HCT116 (cell line): ENCODE data around the gene CRP. TPM values are rescaled to one million over a fixed set of nuclear protein-coding genes. Genes with fewer than 3 reads are reported as not detected.

Experiments
- ATAC-seq: fragments of 200-7000 bp; cut with Tn5 transposase; 2 replicates; pipeline ENCODE4 v1.9.1; 2020; ENCODE audit warnings: mild to moderate bottlenecking, moderate library complexity
- BruUV-seq: library from RNA; stranded (reverse); fragments of 400-500 nt; replicated peaks from 2 replicates; lab custom pipeline; 2021; lab: Mats Ljungman, UMichigan
- CTCF ChIA-PET: fragments of 300-600 bp; sonication (Branson Sonifier 250); formaldehyde crosslinking; loops from one replicate; lab custom pipeline; 2021; ENCODE audit warnings: antibody characterized with exemption; lab: Charles Lee
- POLR2A ChIA-PET: fragments of 300-600, 350-600 bp; sonication (Branson Sonifier 250); formaldehyde crosslinking; loops from one replicate; lab custom pipeline; 2021; ENCODE audit warnings: antibody characterized with exemption; lab: Charles Lee
- RAD21 ChIA-PET, 2 experiments: fragments of 300-600 bp; sonication (Branson Sonifier 250); formaldehyde crosslinking; loops; one replicate each; lab custom pipeline; 2023; ENCODE audit warnings: low total read pairs in 2 of 2; ENCODE audit not compliant: uncharacterized antibody in 2 of 2, unreplicated experiment in 2 of 2, low non-redundant PET in 1 of 2; lab: Charles Lee
- DNase-seq: peaks from one replicate; pipeline ENCODE4 v3.0.0-alpha.2; 2010; ENCODE audit warnings: low read depth, low spot score
- H2AFZ ChIP-seq: fragments of 200-600 bp; shearing (Covaris generic), sonication (generic); 2 replicates; pipeline ENCODE4 v1.6.1; 2017; ENCODE audit warnings: low read depth, mixed run types, mixed read lengths, antibody characterized with exemption, low read length; ENCODE audit not compliant: poor library complexity, severe bottlenecking
- H3K27ac ChIP-seq: 2 replicates; pipeline ENCODE4 v1.5.1; 2012; ENCODE audit warnings: low read depth, low read length
- H3K27me3 ChIP-seq: fragments of 200-600 bp; sonication (generic); 2 replicates; pipeline ENCODE4 v1.6.1; 2016; ENCODE audit warnings: mixed run types, low read length, mixed read lengths; ENCODE audit not compliant: insufficient read depth
- H3K36me3 ChIP-seq, 2 experiments: fragments of 200-500 bp in 1 of 2; fragments of 200-600 bp in 1 of 2; sonication (Bioruptor generic) in 1 of 2; sonication (generic) in 1 of 2; 2 replicates each; pipeline versions ENCODE4 v1.5.1 to v1.6.1; 2014 to 2016; ENCODE audit warnings: low read length in 2 of 2, inconsistent platforms in 1 of 2, mixed read lengths in 1 of 2, mixed run types in 1 of 2; ENCODE audit not compliant: insufficient read depth in 2 of 2, control insufficient read depth in 1 of 2
- H3K4me1 ChIP-seq, 2 experiments: fragments of 200-600 bp in 1 of 2; sonication (generic) in 1 of 2; 2 replicates each; pipeline versions ENCODE4 v1.5.1 to v1.6.1; 2012 to 2017; ENCODE audit warnings: low read length in 2 of 2, inconsistent platforms in 1 of 2, mild to moderate bottlenecking in 1 of 2, mixed read lengths in 1 of 2, mixed run types in 1 of 2, moderate library complexity in 1 of 2; ENCODE audit not compliant: insufficient read depth in 2 of 2, control insufficient read depth in 1 of 2
- H3K4me2 ChIP-seq: fragments of 200-600 bp; sonication (generic); 2 replicates; pipeline ENCODE4 v1.6.1; 2017; ENCODE audit warnings: mixed run types, low read length, mixed read lengths
- H3K4me3 ChIP-seq, 2 experiments: fragments of 200-600 bp in 1 of 2; sonication (generic) in 1 of 2; replicated peaks in 1 of 2; 2 replicates each; pipeline ENCODE4 v1.5.1; 2011 to 2016; ENCODE audit warnings: low read length in 2 of 2, control low read depth in 1 of 2, low read depth in 1 of 2, mild to moderate bottlenecking in 1 of 2, mixed read lengths in 1 of 2, mixed run types in 1 of 2
- H3K79me2 ChIP-seq: fragments of 200-600 bp; sonication (generic); 2 replicates; pipeline ENCODE4 v1.6.1; 2017; ENCODE audit warnings: mild to moderate bottlenecking, mixed run types, low read length, moderate library complexity, mixed read lengths; ENCODE audit not compliant: insufficient read depth
- H3K9ac ChIP-seq: fragments of 200-600 bp; sonication (generic); 2 replicates; pipeline ENCODE4 v1.6.1; 2016; ENCODE audit warnings: low read length, mixed read lengths
- H3K9me2 ChIP-seq: fragments of 200-600 bp; sonication (generic), shearing (Covaris generic); 2 replicates; pipeline ENCODE4 v1.6.1; 2017; ENCODE audit warnings: mixed run types, mild to moderate bottlenecking, moderate library complexity; ENCODE audit not compliant: insufficient read depth
- H3K9me3 ChIP-seq, 2 experiments: fragments of 200-500 bp in 1 of 2; fragments of 200-600 bp in 1 of 2; sonication (Bioruptor generic) in 1 of 2; sonication (generic) in 1 of 2; 2 replicates each; pipeline ENCODE4 v1.6.1; 2014 to 2017; ENCODE audit warnings: low read length in 2 of 2, mixed read lengths in 2 of 2, inconsistent platforms in 1 of 2, low read depth in 1 of 2, mild to moderate bottlenecking in 1 of 2, mixed run types in 1 of 2, moderate library complexity in 1 of 2; ENCODE audit not compliant: control insufficient read depth in 1 of 2, insufficient read depth in 1 of 2
- H4K20me1 ChIP-seq: fragments of 200-600 bp; sonication (generic), shearing (Covaris generic); 2 replicates; pipeline ENCODE4 v1.6.1; 2017; ENCODE audit warnings: mixed run types, mild to moderate bottlenecking, moderate library complexity; ENCODE audit not compliant: insufficient read depth
- CBX3 ChIP-seq: IDR thresholded peaks from 2 replicates; pipeline ENCODE4 v1.6.1; 2012; ENCODE audit warnings: low read depth
- CEBPB ChIP-seq: IDR thresholded peaks from 2 replicates; pipeline ENCODE4 v1.6.1; 2012; ENCODE audit warnings: low read depth
- EZH2 ChIP-seq: fragments of 200-600 bp; sonication (generic); IDR thresholded peaks from 2 replicates; pipeline ENCODE4 v1.6.1; 2017; ENCODE audit warnings: antibody characterized with exemption, mixed run types
- POLR2A ChIP-seq: IDR thresholded peaks from 2 replicates; pipeline ENCODE4 v1.7.0; 2011; ENCODE audit warnings: borderline replicate concordance; ENCODE audit not compliant: insufficient read depth, insufficient read length; ENCODE audit errors: extremely low read depth
- RAD21 ChIP-seq: IDR thresholded peaks from 2 replicates; pipeline ENCODE4 v1.6.1; 2012; ENCODE audit warnings: low read depth, mild to moderate bottlenecking
- YY1 ChIP-seq: IDR thresholded peaks from 2 replicates; pipeline ENCODE4 v1.6.1; 2011; ENCODE audit warnings: low read length, low read depth, moderate library complexity, mild to moderate bottlenecking; ENCODE audit not compliant: insufficient replicate concordance; ENCODE audit errors: extremely low read depth
- intact Hi-C: fragments of 100-400 bp; cut with micrococcal nuclease; formaldehyde crosslinking; loops from 2 replicates; pipeline ENCODE4 v1.10.0; 2022
- total RNA-seq: library from RNA; stranded (reverse); gene quantifications from one replicate; pipeline ENCODE4 v1.2.1, GENCODE V29; 2021; ENCODE audit not compliant: unreplicated experiment
- TF ChIP-seq, protein P1 (sequence below): IDR thresholded peaks from 2 replicates; pipeline ENCODE4 v1.6.1; 2012; ENCODE audit warnings: low read depth
- TF ChIP-seq, protein P2 (sequence below): IDR thresholded peaks from 2 replicates; pipeline ENCODE4 v1.6.1; 2011; ENCODE audit warnings: mild to moderate bottlenecking, low read length, moderate library complexity; ENCODE audit not compliant: insufficient replicate concordance; ENCODE audit errors: extremely low read depth
- TF ChIP-seq, protein P3 (sequence below): IDR thresholded peaks from 2 replicates; pipeline ENCODE4 v1.6.1; 2012

The CRP gene
- total RNA-seq, 1 experiment from 2014 or later = 1.3 TPM

DNA sequence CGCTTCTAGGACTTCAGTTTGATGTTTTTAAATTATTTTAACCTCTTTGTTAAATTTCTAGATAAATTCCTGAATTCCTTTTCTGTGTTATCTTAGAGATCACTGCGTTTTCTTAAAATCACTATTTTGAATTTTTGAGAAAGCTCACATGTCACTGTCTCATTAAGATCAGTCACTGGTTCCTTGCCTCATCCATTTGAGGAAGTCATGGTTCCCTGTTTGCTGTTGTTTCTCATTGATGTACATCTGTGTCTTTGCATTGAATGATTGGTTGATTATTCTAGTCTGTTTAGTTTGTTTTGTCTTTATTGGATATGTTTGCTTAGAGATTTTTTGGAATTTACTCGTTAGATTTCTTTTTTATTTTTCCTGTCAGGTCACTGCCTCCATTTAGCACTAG lies 50.1 kb downstream of the CRP start:
- POLR2A ChIA-PET = no interaction called here
- H4K20me1 ChIP-seq = no peaks in the 10 kb centered on the region
- no peaks in the 10 kb centered on the region for H3K79me2 ChIP-seq
- ATAC-seq (no peak), DNase-seq (no peak)
- peaks cover 47% of the 10 kb centered on the region for H3K27me3 ChIP-seq
- no peak overlapping the region for H3K27ac ChIP-seq
- H3K9me2 ChIP-seq = no peaks in the 10 kb centered on the region
- CTCF ChIA-PET = no interaction called here
- RAD21 ChIA-PET = no interaction called here
- no peaks in the 10 kb centered on the region for H3K4me1 ChIP-seq
- H3K4me2 ChIP-seq = no peak overlapping the region
- H3K9me3 ChIP-seq = no peaks in the 10 kb centered on the region
- H3K4me3 ChIP-seq = no peak overlapping the region
- no peak for TF ChIP-seq CEBPB
- TF ChIP-seq, protein P1, sequence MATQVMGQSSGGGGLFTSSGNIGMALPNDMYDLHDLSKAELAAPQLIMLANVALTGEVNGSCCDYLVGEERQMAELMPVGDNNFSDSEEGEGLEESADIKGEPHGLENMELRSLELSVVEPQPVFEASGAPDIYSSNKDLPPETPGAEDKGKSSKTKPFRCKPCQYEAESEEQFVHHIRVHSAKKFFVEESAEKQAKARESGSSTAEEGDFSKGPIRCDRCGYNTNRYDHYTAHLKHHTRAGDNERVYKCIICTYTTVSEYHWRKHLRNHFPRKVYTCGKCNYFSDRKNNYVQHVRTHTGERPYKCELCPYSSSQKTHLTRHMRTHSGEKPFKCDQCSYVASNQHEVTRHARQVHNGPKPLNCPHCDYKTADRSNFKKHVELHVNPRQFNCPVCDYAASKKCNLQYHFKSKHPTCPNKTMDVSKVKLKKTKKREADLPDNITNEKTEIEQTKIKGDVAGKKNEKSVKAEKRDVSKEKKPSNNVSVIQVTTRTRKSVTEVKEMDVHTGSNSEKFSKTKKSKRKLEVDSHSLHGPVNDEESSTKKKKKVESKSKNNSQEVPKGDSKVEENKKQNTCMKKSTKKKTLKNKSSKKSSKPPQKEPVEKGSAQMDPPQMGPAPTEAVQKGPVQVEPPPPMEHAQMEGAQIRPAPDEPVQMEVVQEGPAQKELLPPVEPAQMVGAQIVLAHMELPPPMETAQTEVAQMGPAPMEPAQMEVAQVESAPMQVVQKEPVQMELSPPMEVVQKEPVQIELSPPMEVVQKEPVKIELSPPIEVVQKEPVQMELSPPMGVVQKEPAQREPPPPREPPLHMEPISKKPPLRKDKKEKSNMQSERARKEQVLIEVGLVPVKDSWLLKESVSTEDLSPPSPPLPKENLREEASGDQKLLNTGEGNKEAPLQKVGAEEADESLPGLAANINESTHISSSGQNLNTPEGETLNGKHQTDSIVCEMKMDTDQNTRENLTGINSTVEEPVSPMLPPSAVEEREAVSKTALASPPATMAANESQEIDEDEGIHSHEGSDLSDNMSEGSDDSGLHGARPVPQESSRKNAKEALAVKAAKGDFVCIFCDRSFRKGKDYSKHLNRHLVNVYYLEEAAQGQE = no peak
- intact Hi-C loops = no loop called here
- no peaks in the 10 kb centered on the region for H3K36me3 ChIP-seq
- H3K9ac ChIP-seq = no peak overlapping the region
- no peak overlapping the region for H2AFZ ChIP-seq
- no TSS peak for BruUV-seq

DNA sequence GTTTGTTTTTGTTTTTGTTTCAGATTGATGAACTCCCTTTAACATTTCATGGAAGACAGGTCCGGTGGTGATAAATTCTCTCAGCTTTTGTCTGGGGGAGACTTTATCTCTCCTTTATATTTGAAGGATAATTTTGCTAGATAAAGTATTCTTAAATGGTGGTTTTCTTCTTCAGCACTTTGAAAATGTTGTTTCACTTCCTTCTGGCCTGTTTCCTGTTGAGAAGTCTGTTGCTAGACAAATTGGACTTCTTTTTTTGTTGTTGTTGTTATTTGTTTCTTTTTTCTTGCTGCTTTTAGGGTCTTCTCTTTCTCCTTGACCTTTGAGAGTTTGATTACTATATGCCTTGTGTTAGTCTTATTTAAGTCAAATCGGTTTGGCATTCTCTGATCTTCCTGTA lies 50.8 kb downstream of the CRP start:
- no peaks in the 10 kb centered on the region for H3K9me3 ChIP-seq
- no peaks in the 10 kb centered on the region for H3K4me1 ChIP-seq
- H3K79me2 ChIP-seq = no peaks in the 10 kb centered on the region
- no peak overlapping the region for H3K4me3 ChIP-seq
- ChIA-PET CTCF (no interaction called here), POLR2A (no interaction called here), RAD21 (no interaction called here)
- TF ChIP-seq CBX3 (no peak), POLR2A (no peak), EZH2 (no peak), YY1 (no peak), RAD21 (no peak)
- TF ChIP-seq, protein P2, sequence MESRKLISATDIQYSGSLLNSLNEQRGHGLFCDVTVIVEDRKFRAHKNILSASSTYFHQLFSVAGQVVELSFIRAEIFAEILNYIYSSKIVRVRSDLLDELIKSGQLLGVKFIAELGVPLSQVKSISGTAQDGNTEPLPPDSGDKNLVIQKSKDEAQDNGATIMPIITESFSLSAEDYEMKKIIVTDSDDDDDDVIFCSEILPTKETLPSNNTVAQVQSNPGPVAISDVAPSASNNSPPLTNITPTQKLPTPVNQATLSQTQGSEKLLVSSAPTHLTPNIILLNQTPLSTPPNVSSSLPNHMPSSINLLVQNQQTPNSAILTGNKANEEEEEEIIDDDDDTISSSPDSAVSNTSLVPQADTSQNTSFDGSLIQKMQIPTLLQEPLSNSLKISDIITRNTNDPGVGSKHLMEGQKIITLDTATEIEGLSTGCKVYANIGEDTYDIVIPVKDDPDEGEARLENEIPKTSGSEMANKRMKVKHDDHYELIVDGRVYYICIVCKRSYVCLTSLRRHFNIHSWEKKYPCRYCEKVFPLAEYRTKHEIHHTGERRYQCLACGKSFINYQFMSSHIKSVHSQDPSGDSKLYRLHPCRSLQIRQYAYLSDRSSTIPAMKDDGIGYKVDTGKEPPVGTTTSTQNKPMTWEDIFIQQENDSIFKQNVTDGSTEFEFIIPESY = no peak
- TF ChIP-seq, protein P3, sequence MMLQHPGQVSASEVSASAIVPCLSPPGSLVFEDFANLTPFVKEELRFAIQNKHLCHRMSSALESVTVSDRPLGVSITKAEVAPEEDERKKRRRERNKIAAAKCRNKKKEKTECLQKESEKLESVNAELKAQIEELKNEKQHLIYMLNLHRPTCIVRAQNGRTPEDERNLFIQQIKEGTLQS = no peak
- TF ChIP-seq, protein P1 = no peak
- H3K9ac ChIP-seq = no peak overlapping the region
- BruUV-seq = no TSS peak
- no peaks in the 10 kb centered on the region for H3K9me2 ChIP-seq
- H3K36me3 ChIP-seq = no peaks in the 10 kb centered on the region
- no peak overlapping the region for H2AFZ ChIP-seq
- no peaks in the 10 kb centered on the region for H4K20me1 ChIP-seq
- H3K27me3 ChIP-seq = peaks cover 47% of the 10 kb centered on the region
- intact Hi-C loops = no loop called here
- H3K4me2 ChIP-seq = no peak overlapping the region
- no peak overlapping the region for H3K27ac ChIP-seq
- ATAC-seq (no peak), DNase-seq (no peak)
